GM21825 (cell line): ENCODE results near the gene NACC2.
"Not testable (repeated sequence)": the region's sequence is repeated elsewhere in the genome, so short reads cannot be mapped to it uniquely, and the experiment has no call there.

ENCODE experiments used
- ATAC-seq: cut with Tn5 transposase; IDR thresholded peaks from one replicate; pipeline ENCODE4 v1.9.1; 2021; ENCODE audit warnings: mild to moderate bottlenecking, moderate library complexity; ENCODE audit not compliant: unreplicated experiment

NACC2 gene

DNA sequence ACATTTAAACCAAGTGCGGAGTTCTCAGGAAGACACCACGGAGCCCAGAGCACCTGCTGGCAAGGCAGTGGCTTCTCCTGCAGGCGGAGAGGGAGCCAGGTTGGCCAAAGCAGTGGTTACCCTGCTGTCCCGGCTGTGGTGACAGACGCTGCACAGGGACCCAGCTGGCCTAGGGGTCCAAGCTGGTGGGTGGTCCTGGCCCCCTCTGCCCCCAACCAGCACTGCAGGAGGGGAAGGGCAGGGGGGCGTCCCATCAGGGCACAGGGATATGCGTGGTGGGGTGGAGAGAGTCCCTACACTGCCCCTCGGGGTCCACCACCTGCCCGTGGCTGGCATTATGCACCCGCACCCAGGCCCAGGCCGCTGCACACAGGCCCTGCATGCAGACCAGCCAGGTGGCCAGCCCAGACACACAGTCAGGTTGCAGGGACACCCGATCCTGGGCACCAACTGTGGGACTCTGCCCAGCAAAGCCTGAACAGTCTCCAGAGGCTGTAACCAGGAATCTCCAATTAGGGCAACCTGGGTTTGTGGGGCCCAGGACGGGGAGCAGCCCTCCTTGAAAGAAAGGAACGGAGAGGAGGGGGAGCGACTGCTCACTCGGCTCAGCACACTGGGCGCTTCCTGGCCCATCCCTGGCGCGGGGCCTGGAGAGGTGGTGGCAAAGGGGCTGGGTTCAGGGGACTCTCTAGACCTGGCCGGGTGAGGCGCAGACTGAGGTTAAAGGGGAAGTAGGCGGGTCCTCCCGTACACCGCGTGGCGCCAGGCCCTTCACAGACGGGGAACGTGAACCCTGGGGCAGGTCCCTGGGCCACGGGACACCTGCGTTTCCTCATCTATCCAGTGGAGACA, 46.3 kb downstream of the NACC2 start:
- ATAC-seq: no peak

- ATAC-seq: no peak
Observed at GRCh38 chr9:136047775-136048559, 47.1 kb downstream of the NACC2 start.

DNA sequence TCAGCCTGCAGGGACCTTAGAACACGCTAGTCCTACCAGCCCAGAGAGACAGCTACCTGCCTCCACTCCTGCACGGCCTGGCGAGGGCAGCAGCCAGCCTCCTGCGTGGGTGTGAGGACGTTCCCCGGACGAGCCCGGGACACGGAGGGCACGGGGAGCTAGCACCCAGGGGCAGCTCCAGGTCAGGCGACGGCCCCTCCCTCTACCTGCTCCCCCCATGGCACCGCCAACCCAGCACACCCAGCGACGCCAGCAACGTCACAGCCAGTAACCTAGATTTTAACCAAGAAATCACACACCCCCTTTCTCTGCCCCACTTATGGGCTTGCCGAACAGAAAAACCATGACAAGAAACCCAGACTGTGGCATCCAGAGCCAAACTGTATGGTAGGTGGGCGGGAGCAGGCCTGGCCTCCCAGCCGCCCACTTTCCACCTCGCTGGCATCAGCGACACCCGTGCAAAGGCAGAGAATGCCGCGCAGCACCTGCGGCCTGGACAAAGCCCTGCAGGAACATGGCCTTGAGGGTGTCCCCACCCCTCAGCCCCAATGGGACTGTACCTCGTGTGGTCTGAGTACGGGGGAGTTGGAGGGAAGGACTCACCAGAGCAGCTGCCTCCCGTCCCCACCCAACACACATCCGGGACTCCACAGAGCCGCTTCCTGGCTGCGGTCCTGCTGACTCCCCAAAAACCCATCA, 47.9 kb downstream of the NACC2 start:
- ATAC-seq: no peak

DNA sequence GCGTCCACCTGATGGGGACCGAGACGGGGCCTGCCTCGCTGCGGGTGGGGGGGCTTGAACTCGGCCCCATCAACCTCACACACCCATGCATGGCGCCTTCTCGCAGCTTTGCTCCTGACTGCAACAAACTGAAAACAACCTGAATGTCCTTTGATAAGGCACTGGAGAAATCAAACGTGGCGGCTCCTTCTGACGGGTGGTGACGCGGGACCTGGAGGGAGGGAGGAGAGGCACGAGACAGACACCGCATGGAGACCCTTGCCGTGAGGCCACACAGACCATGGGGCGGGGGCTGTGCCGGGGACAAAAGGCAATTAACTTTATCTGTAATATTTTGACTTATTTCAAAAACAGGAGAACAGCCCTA, 48.6 kb downstream of the NACC2 start:
- ATAC-seq: no peak

- no peak for ATAC-seq
Observed at GRCh38 chr9:136045595-136046553, 49.2 kb downstream of the NACC2 start.

- no peak for ATAC-seq
Observed at GRCh38 chr9:136044971-136045594, 50.0 kb downstream of the NACC2 start.

GRCh38 chr9:136044207-136044970, 50.7 kb downstream of the NACC2 start:
- ATAC-seq: no peak

GRCh38 chr9:136043441-136043991, 51.6 kb downstream of the NACC2 start:
- no peak for ATAC-seq

GRCh38 chr9:136042541-136042940, 52.5 kb downstream of the NACC2 start:
- no peak for ATAC-seq

DNA sequence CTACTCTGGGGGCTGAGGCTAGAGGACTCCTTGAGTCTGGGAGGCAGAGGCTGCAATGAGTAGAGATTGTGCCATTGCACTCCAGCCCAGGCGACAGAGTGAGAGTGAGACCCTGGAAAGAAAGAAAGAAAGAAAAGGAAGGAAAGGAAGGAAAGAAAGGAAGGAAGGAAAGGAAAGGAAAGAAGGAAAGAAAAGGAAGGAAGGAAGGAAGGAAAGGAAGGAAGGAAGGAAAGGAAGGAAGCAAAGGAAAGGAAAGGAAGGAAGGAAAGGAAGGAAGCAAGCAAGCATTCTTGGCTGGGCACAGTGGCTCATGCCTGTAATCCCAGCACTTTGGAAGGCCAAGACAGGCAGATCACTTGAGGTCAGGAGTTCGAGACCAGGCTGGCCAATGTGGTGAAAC, 54.2 kb downstream of the NACC2 start:
- ATAC-seq: not testable (repeated sequence)

DNA sequence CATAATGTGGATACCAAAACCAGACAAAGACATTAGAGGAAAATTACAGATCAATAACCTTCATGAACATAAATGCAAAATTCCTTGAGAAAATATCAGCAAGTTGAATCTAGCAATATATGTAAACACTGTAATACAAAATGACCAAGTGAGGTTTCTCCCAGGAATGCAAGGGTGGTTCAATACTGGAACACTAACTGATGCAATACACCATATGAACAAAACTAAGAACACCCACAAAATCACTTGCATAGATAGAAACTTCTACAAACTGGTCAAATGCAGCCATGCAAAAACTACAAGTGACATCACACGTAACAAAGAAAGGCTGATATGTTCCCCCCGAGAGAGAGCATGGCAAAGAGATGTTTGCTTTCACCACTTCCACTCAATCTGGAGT, 55.6 kb downstream of the NACC2 start:
- ATAC-seq: no peak

- no peak for ATAC-seq
Observed at GRCh38 chr9:136036848-136037247, 58.2 kb downstream of the NACC2 start.

- no peak for ATAC-seq
Observed at GRCh38 chr9:136036050-136036449, 59.0 kb downstream of the NACC2 start.

- ATAC-seq: no peak
Observed at GRCh38 chr9:136031741-136032730, 63.1 kb downstream of the NACC2 start.

- no peak for ATAC-seq
Observed at GRCh38 chr9:136031094-136031493, 64.0 kb downstream of the NACC2 start.

GRCh38 chr9:136029556-136029955, 65.5 kb downstream of the NACC2 start:
- ATAC-seq: no peak

DNA sequence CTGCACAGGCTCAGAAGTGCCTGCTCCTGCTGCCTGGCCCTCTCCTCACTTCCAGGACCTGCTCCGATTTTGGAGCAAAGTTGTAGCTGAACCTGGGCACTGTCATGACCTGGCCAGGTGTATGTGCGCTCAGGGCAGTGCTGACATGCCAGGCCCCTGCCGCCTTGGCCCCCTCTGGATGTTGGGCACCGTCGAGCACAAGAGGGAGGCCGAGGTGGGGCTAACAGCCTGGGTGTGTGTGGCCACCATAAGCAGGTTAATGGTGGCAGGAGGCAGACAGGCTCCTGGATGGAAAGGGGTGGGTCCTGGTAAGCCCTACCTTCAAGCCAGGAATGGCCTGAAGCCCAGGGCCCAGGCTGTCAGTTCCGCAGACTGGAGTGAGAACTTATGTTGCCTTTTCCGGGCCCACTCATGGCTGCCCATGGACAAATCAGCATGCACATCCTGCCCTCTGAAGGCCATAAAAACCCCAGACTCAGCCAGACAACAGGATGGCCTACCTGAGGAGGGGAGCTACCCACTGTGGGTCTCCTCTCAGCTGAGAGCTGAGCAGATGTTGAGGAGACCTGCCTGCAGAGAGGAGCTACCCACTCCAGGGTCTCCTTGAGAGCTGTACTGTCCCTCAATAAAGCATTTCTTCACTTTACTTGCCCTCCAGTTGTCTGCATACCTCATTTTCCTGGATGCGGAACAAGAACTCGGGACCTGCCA, 66.2 kb downstream of the NACC2 start:
- no peak for ATAC-seq
